GM12872 (cell line): Measurements from ENCODE around the gene TRMT112.

Source experiments
- CTCF ChIP-seq: IDR thresholded peaks from 3 replicates; pipeline ENCODE4 v1.5.1; 2011; ENCODE audit warnings: low read depth, mild to moderate bottlenecking, low read length, moderate library complexity; ENCODE audit not compliant: insufficient read depth

TRMT112 gene

GRCh38 chr11:64341851-64342791, 24.8 kb upstream of the TRMT112 start:
- peak; percentile 42; the same call in 2 of the 3 replicates for TF ChIP-seq CTCF

GRCh38 chr11:64341429-64341828, 24.1 kb upstream of the TRMT112 start:
- no peak for TF ChIP-seq CTCF

- 0 out of 3 replicates have a peak, but pooled peaks have one; percentile 10 for TF ChIP-seq CTCF
Measured at GRCh38 chr11:64340671-64341335, 23.4 kb upstream of the TRMT112 start.

- no peak for TF ChIP-seq CTCF
Measured at GRCh38 chr11:64339754-64340408, 22.5 kb upstream of the TRMT112 start, which contains the start of gene CCDC88B. TSS of gene CCDC88B (plus strand) at chr11:64340204. CDS start at chr11:64340267, 63 bp downstream.

- TF ChIP-seq CTCF: no peak
Measured at GRCh38 chr11:64339286-64339685, 21.9 kb upstream of the TRMT112 start.

- TF ChIP-seq CTCF: no peak
Measured at GRCh38 chr11:64338716-64339115, 21.4 kb upstream of the TRMT112 start.
